ENCODE measurements around the gene LRRC27.

GRCh38 chr10:132316133-132316532 lies 15.9 kb upstream of the LRRC27 start:
- TF ChIP-seq POLR2AphosphoS5 (IDR thresholded peaks at IDR 0.05) = no peak
- no peak for TF ChIP-seq EP300 (IDR thresholded peaks at IDR 0.05)
